Suprapubic skin (tissue), 4 donors: ENCODE results near the gene PPP1R15B.

ENCODE experiments used
- CTCF ChIP-seq, 2 donors: fragments of 200-600 bp in 1 of 2; fragments of 450-650 bp in 1 of 2; sonication (generic) in 1 of 2; IDR thresholded peaks; one replicate each; pipeline ENCODE4 v1.5.1; 2016 to 2019; ENCODE audit warnings: antibody characterized with exemption in 2 of 2, mild to moderate bottlenecking in 1 of 2, moderate library complexity in 1 of 2
- POLR2A ChIP-seq, 2 donors: fragments of 450-650 bp; IDR thresholded peaks; one replicate each; pipeline ENCODE4 v1.6.1; 2017; ENCODE audit warnings: antibody characterized with exemption in 2 of 2, mild to moderate bottlenecking in 2 of 2, moderate library complexity in 2 of 2
- POLR2AphosphoS5 ChIP-seq, 3 donors: sonication (generic); formaldehyde crosslinking; IDR thresholded peaks; one replicate each; pipeline ENCODE4 v1.6.1; 2017; ENCODE audit warnings: antibody characterized with exemption in 3 of 3

GRCh38 chr1:204437796-204438570 lies 26.4 kb upstream of the PPP1R15B start:
- no peak for TF ChIP-seq POLR2AphosphoS5 (IDR thresholded peaks at IDR 0.05)
- no peak for TF ChIP-seq CTCF (IDR thresholded peaks at IDR 0.05)
- no peak for TF ChIP-seq POLR2A (IDR thresholded peaks at IDR 0.05)
